NCI-H2171 (cell line): Measurements from ENCODE around the gene PRRG2.

Experiments
- DNase-seq: peaks from one replicate; lab custom pipeline; 2025; lab: John Stamatoyannopoulos, UW

Gene PRRG2

DNA sequence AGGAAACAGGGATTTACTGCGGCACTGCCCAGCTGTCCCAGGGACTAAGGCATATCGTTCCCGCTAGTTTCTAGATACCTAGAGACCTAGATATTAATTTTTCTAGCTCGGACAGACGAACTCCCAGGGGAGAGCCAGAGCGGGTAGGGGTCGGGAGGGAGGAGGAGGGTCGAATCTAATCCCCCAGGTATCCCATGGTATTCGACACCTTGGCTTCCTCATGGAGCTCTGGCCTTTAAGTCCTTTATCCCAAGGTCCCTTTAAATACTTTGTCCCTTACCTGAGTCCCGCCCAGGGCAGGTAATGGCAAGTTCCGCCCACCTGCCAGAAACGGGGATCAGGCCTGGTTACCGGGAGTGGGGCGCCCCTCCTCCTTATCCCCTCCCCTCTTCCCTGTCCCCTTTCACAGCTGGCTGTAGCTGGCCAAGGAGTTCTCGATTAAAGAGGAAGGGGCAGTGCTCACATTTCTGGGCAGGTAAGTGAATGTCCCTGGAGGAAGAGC lies at the start of gene PRRG2:
Gene PRRG2, plus strand, starts transcription at position 310 of the 502 bp plus-strand sequence. CDS start 1,904 bp downstream, outside the sequence.
- no peak for DNase-seq

DNA sequence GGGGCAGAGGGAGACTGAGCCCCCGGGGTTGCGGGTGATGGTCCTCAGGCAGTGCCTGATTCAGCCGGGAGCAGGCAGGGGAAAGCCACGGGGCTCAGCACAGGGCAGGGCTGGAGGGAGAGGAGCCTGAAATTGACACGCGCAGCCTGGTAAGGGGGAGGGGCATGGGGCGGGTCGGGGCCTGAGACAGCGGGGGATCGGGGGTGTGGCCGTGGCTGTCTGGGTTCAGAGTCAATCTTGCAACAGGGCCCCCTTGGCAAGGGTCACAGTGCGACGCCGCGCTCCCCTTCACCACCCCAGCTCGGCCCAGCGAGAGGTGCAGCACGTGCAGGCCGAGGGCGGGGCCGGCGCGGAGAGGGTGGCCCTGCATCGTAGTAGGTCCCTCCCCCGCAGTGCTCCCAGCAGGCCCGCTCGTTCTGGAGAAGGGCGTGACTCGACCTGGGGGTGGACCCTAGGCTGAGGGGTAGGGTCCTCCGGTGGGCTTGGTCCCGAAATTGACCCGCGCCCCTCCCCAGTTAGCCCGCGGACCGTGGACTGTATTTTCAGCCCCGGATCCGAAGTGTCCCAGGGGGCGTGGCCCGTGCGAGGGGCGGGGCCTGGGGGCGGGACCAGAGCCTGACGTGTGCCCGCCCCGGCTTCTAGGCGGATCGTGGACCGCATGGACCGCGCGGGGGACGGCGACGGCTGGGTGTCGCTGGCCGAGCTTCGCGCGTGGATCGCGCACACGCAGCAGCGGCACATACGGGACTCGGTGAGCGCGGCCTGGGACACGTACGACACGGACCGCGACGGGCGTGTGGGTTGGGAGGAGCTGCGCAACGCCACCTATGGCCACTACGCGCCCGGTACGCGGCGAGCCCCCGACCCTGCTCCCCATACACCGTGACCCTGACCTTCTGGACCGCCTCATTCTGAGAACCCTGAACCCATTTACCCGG lies 47.3 kb upstream of the PRRG2 start:
- DNase-seq: peak; percentile 71

DNA sequence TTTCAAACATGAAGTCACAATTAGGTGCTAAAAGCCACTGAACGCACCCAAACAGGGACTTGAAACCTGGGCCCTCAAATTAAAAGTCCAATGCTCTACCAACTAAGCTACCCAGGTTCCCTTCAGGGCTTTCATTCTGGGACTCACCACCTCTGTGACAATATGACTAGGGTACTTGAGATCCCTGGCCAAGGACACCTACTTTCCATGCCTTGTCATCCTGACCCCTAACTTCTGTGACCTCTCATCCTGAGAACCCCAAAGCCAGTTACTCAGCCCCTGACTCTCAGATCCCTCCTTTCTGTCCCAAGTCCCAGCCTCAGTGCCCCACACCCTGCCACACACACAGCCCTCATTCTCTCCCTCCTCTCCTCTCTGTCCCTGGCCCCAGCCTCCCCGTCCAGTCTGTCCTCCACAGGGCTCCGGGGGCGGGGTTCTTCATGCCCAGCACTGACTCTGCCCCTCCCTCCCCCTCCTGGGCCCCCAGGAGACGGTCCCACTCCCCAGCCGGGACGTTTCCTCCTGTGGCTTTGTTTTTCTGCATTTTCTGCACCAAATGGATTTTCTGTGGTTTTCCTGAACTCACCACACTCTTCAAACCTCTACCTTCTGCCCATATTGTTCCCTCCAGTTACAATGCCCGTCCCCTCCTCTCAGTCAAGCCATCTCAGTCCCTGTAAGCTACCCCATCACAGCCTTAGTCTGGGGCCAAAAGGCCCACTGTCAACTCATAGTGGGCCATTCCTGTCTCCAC lies 46.3 kb upstream of the PRRG2 start:
- no peak for DNase-seq

DNA sequence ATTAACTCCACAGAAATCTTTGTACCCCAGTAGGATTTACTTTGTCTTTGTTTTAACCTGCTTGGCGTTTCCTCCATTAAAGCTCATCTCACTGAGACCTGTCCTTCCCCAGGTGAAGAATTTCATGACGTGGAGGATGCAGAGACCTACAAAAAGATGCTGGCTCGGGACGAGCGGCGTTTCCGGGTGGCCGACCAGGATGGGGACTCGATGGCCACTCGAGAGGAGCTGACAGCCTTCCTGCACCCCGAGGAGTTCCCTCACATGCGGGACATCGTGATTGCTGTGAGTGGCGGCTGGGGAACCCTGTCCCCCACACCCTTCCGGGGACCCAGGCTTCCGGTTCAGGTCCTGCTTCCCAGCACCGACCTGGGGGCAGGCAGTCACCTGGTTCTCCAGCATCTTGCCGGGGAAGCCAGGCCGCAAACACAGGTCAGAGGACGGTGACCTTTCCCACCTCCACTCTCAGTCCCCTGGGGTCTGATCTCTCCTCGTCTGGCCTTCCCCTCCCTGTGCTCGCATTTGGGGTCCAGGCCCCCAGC lies 44.1 kb upstream of the PRRG2 start:
- DNase-seq: no peak

DNA sequence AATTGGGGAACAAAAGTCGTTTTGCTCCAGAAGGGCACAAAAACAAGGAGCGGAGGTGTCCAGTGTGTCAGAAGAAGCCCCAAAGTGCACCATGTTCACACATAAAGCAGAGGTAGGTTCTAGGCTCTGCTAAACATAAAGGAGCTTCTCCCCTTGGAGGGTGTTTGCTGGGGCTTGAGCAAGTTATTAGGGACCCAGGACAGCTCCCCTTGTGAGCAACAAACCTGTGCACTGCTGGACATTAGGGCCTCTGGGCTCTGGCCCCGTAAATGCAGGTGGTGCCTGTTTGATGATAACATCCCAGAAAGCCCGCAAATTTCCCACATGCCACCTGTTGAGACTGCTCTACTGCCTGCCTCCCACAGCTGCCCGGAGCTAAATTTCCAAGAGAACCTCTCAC lies 42.5 kb upstream of the PRRG2 start:
- DNase-seq: no peak

DNA sequence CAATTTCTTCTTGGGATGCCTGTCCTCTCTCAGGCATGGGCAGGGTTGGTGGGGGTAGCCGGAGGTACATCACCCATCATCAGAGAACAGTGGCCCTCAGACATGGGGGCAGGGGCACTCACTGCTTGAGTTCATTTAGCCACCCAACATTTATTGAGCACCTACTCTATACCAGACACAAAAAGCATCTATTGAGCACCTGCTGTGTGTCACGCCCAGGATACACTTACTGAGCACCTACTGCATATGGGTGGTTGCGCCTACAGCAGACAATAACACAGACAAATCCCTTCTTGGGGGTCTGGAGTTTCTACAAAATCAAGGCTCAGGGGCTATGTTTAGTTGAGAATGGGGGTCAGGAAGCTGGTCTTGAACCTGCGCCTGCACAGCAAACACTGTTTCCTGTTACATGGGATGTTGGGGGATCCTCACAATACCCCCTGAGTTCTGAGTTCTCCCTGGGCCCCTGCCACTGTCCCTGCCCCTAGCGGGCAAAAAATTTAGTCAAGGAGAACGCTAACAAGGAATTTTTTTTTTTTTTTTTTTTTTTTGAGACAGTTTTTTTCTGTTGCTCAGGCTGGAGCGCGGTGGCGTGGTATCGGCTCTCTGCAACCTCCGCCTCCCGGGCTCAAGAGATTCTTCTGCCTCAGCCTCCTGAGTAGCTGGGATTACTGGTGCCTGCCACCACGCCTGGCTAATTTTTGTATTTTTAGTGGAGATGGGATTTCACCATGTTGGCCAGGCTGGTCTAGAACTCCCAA lies 41.7 kb upstream of the PRRG2 start:
- no peak for DNase-seq

DNA sequence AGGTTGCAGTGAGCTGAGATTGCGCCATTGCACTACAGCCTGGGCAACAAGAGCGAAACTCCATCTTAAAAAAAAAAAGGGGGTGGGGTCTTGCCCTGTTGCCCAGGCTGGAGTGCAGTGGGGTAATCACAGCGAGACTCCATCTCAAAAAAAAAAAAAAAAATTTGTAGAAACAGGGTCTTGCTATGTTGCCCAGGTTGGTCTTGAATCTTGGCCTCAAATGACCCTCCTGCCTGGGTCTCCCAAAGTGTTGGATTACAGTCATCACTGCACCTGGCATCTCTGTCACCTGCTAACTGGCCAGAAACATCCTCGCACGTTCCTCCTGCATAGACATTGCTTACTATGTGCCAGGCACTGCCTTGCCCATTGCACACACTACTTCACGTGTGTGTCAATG lies 39.2 kb upstream of the PRRG2 start:
- no peak for DNase-seq

DNA sequence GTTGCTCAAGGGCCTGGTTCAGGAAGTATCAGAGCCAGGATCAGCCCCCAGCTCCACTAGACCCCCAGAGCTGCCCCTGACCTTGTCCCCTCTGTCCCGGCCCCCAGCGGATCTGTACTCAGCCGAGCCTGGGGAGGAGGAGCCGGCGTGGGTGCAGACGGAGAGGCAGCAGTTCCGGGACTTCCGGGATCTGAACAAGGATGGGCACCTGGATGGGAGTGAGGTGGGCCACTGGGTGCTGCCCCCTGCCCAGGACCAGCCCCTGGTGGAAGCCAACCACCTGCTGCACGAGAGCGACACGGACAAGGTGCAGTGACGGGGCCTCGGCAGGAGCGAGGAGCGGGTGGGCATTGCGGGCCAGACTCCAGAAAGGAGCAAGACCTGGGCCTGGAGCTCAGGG lies 38.7 kb upstream of the PRRG2 start:
- DNase-seq: no peak

DNA sequence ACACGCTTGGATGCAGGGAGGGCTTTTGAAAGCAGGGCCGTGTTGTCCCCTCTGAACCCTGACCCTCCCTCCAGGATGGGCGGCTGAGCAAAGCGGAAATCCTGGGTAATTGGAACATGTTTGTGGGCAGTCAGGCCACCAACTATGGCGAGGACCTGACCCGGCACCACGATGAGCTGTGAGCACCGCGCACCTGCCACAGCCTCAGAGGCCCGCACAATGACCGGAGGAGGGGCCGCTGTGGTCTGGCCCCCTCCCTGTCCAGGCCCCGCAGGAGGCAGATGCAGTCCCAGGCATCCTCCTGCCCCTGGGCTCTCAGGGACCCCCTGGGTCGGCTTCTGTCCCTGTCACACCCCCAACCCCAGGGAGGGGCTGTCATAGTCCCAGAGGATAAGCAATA lies 38.1 kb upstream of the PRRG2 start:
- DNase-seq: no peak

DNA sequence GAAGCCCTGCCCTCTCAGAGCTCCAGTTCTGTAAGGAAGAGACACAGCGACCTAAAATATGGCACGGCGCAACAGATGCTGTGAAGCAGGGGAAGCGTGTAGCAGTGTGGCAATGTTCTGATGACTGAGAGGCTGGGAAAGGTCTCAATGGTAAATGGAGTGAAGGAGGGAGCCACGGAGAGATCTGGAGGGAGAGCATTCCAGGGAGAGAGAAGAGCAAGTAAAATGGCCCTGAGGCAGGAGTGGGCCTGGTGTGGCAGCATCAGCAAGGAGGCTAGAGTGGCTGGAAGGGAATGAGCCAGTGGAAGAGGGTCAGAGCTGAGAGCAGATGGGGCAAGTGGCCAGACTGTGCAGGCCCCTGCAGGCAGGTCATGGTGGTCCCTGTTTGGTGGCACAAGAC lies 37.0 kb upstream of the PRRG2 start:
- no peak for DNase-seq

DNA sequence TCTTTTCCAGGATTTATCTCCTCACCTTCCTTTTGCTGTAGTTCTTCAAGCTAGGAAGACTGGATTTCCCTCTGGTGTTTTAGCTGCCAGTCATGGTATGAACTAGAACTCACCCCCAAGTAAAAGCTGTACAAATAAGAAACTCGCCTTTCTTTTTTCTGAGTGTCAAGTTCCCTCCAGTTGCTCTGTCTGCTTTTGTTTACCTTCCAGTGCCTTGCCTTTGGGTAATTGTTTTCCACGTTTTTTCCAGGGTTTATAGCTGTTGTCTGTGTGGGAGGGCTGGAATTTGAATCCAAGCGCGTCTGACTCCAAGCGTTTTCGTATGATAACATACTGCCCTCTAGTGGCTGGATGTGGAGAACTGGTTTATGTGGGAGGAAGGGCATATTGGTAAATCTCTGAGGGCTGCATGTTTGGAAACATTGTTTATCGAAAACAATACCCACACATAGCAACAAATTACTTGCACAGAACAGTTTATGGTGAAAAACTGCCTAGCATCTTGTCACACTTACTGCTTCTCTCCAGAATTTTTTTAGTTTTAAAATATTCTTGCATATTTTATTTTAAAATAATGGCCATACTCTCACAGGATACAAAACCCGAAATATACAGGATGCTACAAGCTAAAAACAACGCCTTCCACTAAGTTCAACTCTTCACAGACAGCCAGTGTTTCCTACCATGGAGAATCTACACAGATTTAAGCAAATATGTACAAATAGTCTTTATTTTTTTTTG lies 34.1 kb upstream of the PRRG2 start:
- peak; percentile 89 for DNase-seq

DNA sequence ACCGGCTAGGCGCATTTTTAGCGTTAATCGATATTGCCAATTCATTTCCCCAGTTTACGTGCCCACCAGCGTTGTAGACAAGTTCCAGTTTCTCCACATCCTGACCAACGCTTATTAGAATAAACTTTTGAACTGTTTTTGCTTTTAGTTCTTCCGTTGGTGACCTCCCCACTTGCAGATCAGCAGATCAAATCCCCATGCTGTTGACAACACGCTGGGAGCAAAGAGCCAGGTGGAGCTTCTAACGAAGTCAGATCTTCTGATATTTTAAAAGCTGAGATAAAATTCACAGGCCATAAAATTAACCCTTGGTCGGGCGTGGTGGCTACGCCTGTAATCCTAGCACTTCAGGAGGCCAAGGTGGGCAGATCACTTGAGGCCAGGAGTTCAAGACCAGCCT lies 32.1 kb upstream of the PRRG2 start:
- no peak for DNase-seq

DNA sequence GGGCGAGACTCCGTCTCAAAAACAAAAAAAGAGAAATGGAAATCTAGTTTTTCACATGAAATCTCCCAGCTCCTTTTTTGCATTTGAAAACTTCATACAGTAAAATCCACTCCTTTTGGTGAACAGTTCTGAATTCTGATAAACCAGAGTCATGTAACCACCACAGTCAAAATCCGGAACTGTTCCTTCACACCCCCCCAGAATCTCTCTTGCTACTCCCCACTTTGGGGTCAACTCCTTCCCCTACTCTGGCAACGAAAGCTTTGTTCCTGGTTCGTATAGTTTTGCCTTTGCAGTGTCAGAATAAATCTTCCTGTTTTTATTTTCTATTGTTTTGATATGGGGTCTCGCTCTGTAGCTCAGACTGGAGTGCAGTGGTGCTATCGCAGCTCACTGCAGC lies 29.6 kb upstream of the PRRG2 start:
- no peak for DNase-seq

DNA sequence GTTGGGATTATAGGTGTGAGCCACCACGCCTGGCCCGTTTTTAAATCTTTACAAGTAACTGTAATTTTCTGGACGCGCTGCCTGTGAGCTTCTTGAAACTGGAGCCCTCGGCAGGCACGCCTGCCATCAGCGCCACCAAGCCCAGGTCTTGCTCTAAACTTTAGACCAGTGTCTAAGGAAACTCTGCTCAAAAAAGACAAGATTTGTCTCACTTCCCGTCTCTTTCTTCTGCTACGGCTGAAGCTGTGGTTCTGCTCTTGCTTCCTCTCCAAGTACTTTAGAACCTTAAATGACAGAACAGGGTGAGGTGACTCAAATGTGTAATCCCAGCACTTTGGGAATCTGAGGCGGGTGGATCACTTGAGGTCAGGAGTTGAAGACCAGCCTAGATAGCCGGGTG lies 28.4 kb upstream of the PRRG2 start:
- DNase-seq: no peak

DNA sequence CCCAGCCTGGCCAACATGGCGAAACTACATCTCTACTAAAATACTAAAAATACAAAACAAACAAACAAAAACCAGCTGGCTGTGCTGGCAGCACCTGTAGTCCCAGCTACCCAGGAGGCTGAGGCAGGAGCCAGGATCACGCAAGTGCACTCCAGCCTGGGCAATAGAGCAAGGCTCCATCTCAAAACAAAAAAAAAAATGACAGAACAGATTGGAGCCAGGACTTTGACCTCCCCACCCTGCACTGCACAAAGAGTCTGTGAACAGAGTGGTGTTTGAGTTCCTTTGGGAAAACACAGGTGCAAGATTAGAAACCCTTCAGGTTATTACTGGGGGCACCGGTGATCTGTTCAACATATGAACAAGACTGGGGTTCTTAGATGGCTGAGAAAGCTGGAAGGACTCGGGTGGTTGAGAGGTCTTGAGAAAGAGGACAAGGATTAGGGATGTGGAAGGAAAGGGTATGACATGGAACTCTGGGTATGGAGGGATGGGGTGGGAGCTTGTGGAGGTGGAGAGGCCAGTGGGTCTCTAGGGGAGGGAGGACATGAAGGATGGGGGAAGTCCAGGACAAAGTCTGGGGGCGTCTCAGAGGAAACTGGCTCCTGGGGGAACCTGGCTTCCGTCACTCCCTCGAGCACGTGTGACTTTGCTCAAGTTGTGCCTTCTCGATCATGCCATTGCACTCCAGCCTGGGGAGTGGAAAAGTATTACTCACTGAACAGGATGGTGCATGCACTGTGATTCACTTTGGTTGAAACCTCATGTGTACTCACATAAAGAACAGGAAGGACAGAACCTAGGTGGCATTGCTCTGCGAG lies 27.5 kb upstream of the PRRG2 start:
- DNase-seq: no peak

DNA sequence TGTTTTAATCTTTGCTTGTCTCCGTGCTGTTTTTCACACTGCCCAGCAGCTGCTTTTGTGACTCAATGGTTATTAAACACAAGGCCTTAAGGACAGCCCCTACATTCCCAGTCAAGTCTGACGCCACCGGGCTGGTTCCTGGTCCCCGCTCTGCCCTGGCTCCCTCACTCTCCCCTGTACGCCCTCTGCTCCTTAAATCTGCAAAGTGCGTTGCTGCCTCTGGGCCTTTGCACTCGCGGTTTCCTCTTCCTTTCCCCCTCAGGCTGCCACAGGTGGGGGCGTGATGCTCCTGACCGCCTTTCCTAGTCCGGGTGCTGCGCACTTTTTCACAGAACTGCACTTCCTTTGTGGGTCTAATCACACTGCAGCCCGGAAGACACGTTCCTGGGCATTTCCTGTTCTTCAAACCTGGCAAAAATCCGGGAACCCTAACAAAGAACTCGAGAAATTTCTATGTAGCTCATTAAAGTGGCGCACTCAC lies 26.4 kb upstream of the PRRG2 start:
- no peak for DNase-seq

DNA sequence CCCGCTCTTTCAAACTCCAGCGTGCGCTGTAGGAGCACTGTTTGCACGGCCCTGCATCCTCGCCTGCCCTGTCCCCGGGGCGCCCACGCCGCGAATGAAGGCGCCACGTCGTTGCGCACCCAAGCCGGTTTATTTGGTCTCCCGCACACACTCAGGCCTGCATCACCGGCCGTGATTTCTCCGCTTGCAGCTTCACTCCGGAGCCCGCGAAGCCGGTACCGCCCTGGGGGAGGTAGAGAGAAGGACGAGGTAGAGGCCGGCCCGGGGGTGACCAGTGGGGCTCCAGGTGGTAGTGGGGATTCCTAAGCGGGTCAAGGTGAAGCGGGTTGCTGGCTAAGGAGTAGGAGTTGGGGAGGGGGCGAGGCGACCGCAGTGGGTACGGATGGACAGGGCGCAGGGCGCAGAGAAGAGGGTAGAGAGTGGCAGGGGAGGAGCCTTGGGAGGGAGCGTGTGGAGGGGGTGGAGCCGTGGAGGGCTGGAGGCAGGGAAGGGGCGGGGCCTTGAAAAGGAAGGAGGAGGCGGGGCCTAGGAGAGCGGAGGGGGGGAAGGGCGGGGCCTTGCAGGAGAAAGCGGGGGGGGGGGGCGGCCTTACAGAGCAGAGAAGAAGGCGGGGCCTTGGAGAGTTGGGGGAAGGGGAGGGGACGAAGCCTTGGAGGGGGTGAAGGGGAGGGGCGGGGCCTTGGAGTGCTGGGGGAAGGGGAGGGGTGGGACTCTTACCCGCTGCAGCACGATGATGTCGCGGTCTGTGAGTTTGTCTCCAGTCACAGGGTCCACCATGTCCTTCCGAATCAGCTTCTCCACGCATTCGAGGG lies 25.3 kb upstream of the PRRG2 start:
- no peak for DNase-seq

DNA sequence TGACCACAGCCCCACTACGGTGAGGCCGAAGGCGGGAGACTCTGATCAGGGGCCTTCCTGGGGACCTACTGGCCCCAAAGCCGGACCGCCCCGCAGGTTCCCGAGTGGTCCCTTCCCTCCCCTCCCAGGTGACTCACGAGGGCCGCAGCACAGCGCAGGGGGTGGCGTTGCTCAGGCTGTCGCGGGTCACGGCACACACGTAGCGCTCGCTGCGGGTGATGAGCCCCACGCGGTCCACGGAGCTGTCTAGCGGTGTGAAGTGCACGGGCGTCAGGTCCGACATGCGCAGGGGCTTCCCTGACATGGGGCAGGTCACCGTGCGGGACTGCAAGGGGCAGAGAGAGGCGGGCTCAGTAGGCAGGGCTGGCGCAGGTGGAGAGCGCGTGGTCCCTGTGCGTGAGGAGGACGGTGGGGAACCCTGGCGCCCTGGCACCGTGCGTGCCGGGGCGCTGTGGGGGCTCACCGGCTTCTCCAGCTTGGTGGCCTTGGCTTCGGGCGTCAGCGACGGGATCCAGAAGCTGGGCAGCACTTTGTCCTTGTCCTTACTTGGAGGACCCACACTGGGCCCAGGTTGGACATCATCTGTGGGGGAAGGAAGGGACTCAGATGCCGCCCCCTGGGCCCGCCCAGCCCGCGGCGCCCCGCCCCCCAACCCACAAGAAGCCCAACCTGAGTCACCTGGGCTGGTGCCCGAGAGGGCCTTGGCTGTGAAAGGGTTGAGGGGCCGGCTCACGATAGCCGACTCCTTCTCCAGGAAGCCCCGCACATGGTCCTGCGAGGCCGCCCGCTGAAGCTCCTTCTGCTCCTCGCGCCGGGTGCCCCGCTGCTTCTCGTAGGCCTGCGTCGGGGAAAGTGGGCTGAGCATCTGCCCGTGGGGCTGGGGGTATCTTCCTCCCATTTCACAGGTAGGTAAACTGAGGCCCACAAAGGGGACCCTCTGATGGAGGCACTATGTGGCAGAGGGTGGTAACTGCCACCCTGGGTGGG lies 24.4 kb upstream of the PRRG2 start:
- DNase-seq: no peak
